ENCODE data around the gene ZNF774.

GRCh38 chr15:90394748-90395442 is 42.8 kb downstream of the ZNF774 start:
- TF ChIP-seq YY1 (tag by site-specific recombination; IDR thresholded peaks at IDR 0.05) (no peak), CTCF (tag by site-specific recombination; IDR thresholded peaks at IDR 0.05) (no peak), ZNF555 (tag by site-specific recombination; conservative IDR thresholded peaks at IDR 0.05) (no peak), ZNF664 (tag by site-specific recombination; IDR thresholded peaks at IDR 0.05) (no peak), BCL11A (tag by site-specific recombination; IDR thresholded peaks at IDR 0.05; ENCODE audit: low read depth) (no peak), ZBTB11 (tag by site-specific recombination; conservative IDR thresholded peaks at IDR 0.05; ENCODE audit: low read depth) (no peak), ZNF155 (tag by site-specific recombination; IDR thresholded peaks at IDR 0.05) (no peak), ZBTB17 (tag by site-specific recombination; IDR thresholded peaks at IDR 0.05) (no peak), ZNF704 (tag by site-specific recombination; IDR thresholded peaks at IDR 0.05) (no peak), ZNF501 (tag by site-specific recombination; IDR thresholded peaks at IDR 0.05) (no peak), ZNF121 (tag by site-specific recombination; IDR thresholded peaks at IDR 0.05) (no peak), ZBTB7A (tag by site-specific recombination; IDR thresholded peaks at IDR 0.05; ENCODE audit: low read depth) (no peak)
